ENCODE data around the gene KY. TPM values are rescaled to one million over a fixed set of nuclear protein-coding genes. Genes with fewer than 3 reads are reported as not detected.

The KY gene
- total and polyA plus RNA-seq, 4 donors = 0.13 to 1.8 (median 0.65) TPM

DNA sequence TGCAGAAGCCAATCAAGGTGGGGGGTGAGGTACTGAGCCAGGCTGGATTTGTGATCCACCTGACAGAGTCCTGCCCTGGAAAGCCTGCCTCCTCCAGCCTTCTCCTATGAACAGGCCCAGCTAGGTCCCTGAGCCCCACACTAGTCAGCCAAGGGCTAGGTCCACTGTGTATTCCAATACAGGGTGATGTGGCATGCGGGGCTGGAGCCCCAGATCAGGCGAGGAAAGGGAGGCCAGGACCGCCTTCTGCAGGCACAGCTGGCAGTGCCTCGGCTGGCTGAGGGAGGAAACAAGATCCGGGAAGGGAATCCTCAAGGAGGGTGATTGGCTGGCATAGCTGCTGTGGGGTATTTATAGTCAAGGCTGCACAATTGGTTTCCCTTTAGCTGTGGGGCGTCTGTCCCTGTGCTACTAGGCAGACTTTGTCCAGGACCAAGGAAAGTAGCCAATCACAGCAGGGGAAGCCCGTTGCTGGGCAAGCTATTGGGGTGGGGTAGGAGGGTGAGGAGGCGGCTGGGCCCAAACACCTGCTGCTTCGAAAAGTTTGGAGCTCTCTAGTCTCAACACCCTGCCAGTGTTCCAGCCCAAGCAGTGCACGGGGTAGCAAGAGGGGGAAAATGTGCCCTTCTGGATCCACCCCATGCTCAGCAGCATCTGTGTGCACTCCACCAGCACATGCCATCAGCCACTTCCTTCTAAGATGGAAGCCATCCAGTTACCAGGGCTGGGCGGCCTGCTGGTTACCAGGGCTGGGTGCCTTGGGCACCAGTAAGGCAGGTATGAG lies 5.9 kb downstream of the KY start:
- Histone ChIP-seq H3K36me3 (ENCODE audit: control insufficient read depth in 1 of 2, insufficient read depth in 2 of 2, low read length in 1 of 2) (no peaks in the 10 kb centered on the region), H3K27ac (ENCODE audit: low read depth in 1 of 2, low read length in 2 of 2) (no peak overlapping the region), H3K4me3 (ENCODE audit: low read length in 2 of 2) (no peak overlapping the region), H3K4me1 (ENCODE audit: control insufficient read depth in 1 of 2, insufficient read depth in 2 of 2, low read length in 2 of 2) (no peaks in the 10 kb centered on the region), H3K27me3 (ENCODE audit: control insufficient read depth in 1 of 2, insufficient read depth in 2 of 2, low read length in 1 of 2) (no peaks in the 10 kb centered on the region), H3K9me3 (ENCODE audit: control insufficient read depth, low read length) (no peaks in the 10 kb centered on the region)
- ATAC-seq (ENCODE audit: low FRiP score) = no peak
- intact Hi-C loops (cut with DNase I) = loop anchor here in 1 of 2 donors (5.0 kb wide), 1 partner anchor 43 kb away; no protein-coding TSS in a partner anchor
- DNase-seq = no peak
- 37 to 45% methylated on average over 11 of the region's 11 CpGs for WGBS, 2 donors

DNA sequence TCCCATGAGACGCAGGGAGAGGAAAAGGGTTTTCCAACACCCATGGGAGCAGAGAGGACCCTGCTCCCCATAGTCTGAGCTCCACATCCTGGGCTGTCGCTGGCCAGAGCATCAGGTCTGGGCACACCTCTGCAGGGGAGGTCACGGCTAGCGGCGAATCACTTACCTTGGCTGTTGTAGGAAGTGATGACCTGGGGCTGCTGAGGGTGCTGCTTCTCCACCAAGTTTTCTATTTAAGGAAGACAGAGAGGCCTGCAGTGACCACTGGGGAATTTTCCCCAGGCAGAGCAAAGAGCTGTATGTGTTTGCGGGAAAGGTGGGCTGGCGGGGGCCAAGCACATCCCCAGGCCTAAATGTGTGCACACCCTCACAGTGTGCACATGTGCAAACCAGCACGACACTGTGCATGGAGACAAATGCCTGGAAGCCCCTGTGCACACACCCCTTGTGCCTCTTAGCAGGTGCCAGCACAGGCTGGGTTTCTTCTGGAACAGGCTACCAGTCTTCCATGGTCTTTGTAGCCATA lies 7.6 kb downstream of the KY start:
- Histone ChIP-seq H3K36me3 (ENCODE audit: control insufficient read depth in 1 of 2, insufficient read depth in 2 of 2, low read length in 1 of 2) (no peaks in the 10 kb centered on the region), H3K4me3 (ENCODE audit: low read length in 2 of 2) (no peak overlapping the region), H3K27me3 (ENCODE audit: control insufficient read depth in 1 of 2, insufficient read depth in 2 of 2, low read length in 1 of 2) (no peaks in the 10 kb centered on the region), H3K27ac (ENCODE audit: low read depth in 1 of 2, low read length in 2 of 2) (no peak overlapping the region), H3K4me1 (ENCODE audit: control insufficient read depth in 1 of 2, insufficient read depth in 2 of 2, low read length in 2 of 2) (no peaks in the 10 kb centered on the region), H3K9me3 (ENCODE audit: control insufficient read depth, low read length) (no peaks in the 10 kb centered on the region)
- no peak for DNase-seq
- intact Hi-C loops (cut with DNase I) = loop anchor here in 1 of 2 donors (5.0 kb wide), 1 partner anchor 41 kb away; no protein-coding TSS in a partner anchor
- ATAC-seq (ENCODE audit: low FRiP score) = no peak
- 96 to 99% methylated on average over 8 of the region's 8 CpGs for WGBS, 2 donors

DNA sequence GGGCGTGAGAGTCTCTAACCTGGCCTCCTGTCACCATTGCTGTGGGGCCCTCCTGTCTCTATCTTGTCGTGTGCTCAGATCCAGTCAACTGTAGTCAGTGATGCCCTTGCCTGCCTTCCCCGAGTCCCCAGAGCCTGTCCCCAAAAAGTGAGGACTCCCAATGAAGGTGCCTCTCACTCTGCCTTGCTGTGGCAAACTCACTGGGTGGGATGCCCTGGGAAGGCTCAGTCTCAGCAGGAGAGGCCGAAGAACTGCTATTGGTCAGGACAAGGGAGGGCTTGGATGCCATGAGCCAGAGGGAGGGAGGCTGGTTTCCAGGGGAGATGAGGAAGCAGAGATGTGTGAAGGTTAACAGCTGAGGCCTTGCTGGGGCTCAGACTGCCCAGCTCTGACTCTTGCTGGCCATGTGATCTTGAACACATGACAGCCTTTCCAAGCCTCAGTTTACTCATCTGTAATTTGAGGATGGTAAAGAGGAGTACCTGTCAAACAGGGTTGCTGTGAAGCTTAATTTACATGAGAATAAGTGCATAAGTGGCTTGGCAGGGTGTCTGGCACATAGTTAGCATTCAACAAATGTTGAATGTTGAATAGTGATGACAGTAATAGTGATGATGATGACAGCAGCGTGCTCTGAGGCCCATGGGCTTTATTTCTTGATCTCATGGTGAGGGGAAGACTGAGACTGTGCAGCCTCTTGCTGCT lies 8.2 kb downstream of the KY start:
- H3K4me1 ChIP-seq (ENCODE audit: control insufficient read depth in 1 of 2, insufficient read depth in 2 of 2, low read length in 2 of 2) = no peaks in the 10 kb centered on the region
- no peak for ATAC-seq (ENCODE audit: low FRiP score)
- intact Hi-C loops (cut with DNase I) = loop anchor here in 1 of 2 donors (5.0 kb wide), 1 partner anchor 40 kb away; no protein-coding TSS in a partner anchor
- DNase-seq = no peak
- 96 to 97% methylated on average over 5 of the region's 5 CpGs for WGBS, 2 donors
- H3K27me3 ChIP-seq (ENCODE audit: control insufficient read depth in 1 of 2, insufficient read depth in 2 of 2, low read length in 1 of 2) = no peaks in the 10 kb centered on the region
- no peak overlapping the region for H3K4me3 ChIP-seq (ENCODE audit: low read length in 2 of 2)
- no peaks in the 10 kb centered on the region for H3K36me3 ChIP-seq (ENCODE audit: control insufficient read depth in 1 of 2, insufficient read depth in 2 of 2, low read length in 1 of 2)
- no peaks in the 10 kb centered on the region for H3K9me3 ChIP-seq (ENCODE audit: control insufficient read depth, low read length)
- no peak overlapping the region for H3K27ac ChIP-seq (ENCODE audit: low read depth in 1 of 2, low read length in 2 of 2)

DNA sequence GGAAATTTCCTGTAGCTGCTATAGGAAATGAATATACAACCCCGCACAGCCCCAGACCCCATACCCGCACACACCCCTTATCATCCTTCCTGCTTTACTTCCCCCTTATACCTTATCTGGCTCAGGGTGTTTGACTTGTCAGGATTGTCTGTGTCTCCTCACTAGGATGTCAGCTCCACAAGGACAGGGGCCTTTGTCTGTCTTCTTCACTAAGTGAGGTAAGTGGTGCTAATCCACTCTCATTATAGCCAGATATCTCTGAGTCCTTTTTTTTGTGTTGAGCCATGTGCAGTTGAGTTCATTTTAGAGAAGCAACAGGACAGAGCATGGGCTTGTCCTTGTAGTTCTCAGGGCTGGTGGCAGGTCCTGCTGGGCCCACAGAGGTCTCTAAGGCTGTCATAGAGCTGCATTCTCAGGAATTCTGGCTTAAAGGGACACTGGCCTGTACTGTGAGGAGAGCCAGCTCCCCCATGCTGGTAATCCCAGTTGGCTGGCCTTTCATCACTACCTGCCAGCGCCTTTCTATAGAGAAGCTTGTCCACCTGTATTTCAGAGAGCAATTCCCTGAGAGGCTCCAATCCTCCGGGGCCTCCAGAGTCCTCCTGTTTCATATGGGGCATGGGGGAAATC lies 9.0 kb downstream of the KY start:
- intact Hi-C loops (cut with DNase I) = loop anchor here in 1 of 2 donors (5.0 kb wide), 1 partner anchor 39 kb away; no protein-coding TSS in a partner anchor

DNA sequence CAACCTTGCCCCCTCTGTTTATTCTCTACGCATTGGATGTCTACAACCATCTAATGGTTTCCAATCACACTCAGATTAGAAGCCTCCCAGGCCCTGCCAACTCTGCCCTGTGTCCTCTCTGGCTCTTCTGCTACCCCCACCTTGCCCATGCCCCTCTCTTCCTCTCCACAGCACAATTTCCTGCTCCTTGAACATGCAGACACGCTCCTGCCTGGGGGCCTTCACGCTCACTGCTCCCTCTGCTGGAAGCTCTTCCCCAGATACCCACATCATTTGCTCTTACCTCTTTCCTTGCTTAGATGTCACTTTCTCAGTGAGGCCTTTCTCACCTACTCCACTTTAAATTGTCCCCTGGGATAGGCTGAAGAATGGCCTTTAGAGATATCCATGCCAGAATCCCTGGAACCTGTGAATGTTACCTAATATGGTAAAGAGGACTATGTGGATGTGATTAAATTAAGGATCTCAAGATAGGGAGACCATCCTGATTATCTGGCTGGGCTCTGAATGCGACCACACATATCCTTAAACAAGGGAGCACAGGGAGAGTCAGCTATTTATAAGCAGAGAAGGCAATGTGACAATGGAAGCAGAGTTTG lies 9.9 kb downstream of the KY start:
- 83 to 85% methylated on average over 4 of the region's 4 CpGs for WGBS, 2 donors
- no peaks in the 10 kb centered on the region for H3K36me3 ChIP-seq (ENCODE audit: control insufficient read depth in 1 of 2, insufficient read depth in 2 of 2, low read length in 1 of 2)
- no peak for ATAC-seq (ENCODE audit: low FRiP score)
- H3K27me3 ChIP-seq (ENCODE audit: control insufficient read depth in 1 of 2, insufficient read depth in 2 of 2, low read length in 1 of 2) = no peaks in the 10 kb centered on the region
- no peak for DNase-seq
- no peak overlapping the region for H3K27ac ChIP-seq (ENCODE audit: low read depth in 1 of 2, low read length in 2 of 2)
- no peaks in the 10 kb centered on the region for H3K4me1 ChIP-seq (ENCODE audit: control insufficient read depth in 1 of 2, insufficient read depth in 2 of 2, low read length in 2 of 2)
- no peaks in the 10 kb centered on the region for H3K9me3 ChIP-seq (ENCODE audit: control insufficient read depth, low read length)
- no peak overlapping the region for H3K4me3 ChIP-seq (ENCODE audit: low read length in 2 of 2)
- intact Hi-C loops (cut with DNase I) = loop anchor here in 1 of 2 donors (5.0 kb wide), 1 partner anchor 39 kb away; no protein-coding TSS in a partner anchor

More for the DNA sequence above, 9.0 kb downstream of the KY start:
- H3K27me3 ChIP-seq (ENCODE audit: control insufficient read depth in 1 of 2, insufficient read depth in 2 of 2, low read length in 1 of 2) = no peaks in the 10 kb centered on the region
- DNase-seq (no peak), ATAC-seq (ENCODE audit: low FRiP score) (no peak)
- no peak overlapping the region for H3K4me3 ChIP-seq (ENCODE audit: low read length in 2 of 2)
- no peaks in the 10 kb centered on the region for H3K36me3 ChIP-seq (ENCODE audit: control insufficient read depth in 1 of 2, insufficient read depth in 2 of 2, low read length in 1 of 2)
- H3K4me1 ChIP-seq (ENCODE audit: control insufficient read depth in 1 of 2, insufficient read depth in 2 of 2, low read length in 2 of 2) = no peaks in the 10 kb centered on the region
- H3K9me3 ChIP-seq (ENCODE audit: control insufficient read depth, low read length) = no peaks in the 10 kb centered on the region
- 95 to 97% methylated on average over 4 of the region's 4 CpGs for WGBS, 2 donors
- no peak overlapping the region for H3K27ac ChIP-seq (ENCODE audit: low read depth in 1 of 2, low read length in 2 of 2)

DNA sequence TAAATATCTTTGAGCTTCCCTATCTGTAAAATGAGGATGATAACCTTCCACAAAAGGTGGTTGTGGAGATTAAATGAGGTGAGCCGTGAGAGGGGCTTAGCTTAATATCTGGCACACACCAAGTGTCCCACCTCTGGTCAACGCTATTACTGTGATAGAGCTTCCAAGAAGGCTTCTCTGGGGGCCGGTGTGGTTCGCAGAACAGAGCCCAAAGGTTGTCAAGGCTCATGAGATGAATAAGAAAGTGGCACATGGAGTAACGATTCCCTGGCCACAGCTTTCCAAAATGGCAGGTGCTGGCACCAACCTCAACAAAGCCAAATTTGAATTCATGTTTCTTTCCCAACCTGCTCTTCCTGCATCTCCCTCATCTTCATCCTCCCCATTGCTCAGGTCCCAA lies 10.4 kb downstream of the KY start:
- ATAC-seq (ENCODE audit: low FRiP score) (no peak), DNase-seq (no peak)
- no peaks in the 10 kb centered on the region for H3K9me3 ChIP-seq (ENCODE audit: control insufficient read depth, low read length)
- no peak overlapping the region for H3K4me3 ChIP-seq (ENCODE audit: low read length in 2 of 2)
- no peaks in the 10 kb centered on the region for H3K4me1 ChIP-seq (ENCODE audit: control insufficient read depth in 1 of 2, insufficient read depth in 2 of 2, low read length in 2 of 2)
- no peak overlapping the region for H3K27ac ChIP-seq (ENCODE audit: low read depth in 1 of 2, low read length in 2 of 2)
- WGBS, 2 donors = 93 to 96% methylated on average over 5 of the region's 5 CpGs
- no peaks in the 10 kb centered on the region for H3K27me3 ChIP-seq (ENCODE audit: control insufficient read depth in 1 of 2, insufficient read depth in 2 of 2, low read length in 1 of 2)
- intact Hi-C loops (cut with DNase I) = loop anchor here in 1 of 2 donors (5.0 kb wide), 1 partner anchor 38 kb away; no protein-coding TSS in a partner anchor
- no peaks in the 10 kb centered on the region for H3K36me3 ChIP-seq (ENCODE audit: control insufficient read depth in 1 of 2, insufficient read depth in 2 of 2, low read length in 1 of 2)

DNA sequence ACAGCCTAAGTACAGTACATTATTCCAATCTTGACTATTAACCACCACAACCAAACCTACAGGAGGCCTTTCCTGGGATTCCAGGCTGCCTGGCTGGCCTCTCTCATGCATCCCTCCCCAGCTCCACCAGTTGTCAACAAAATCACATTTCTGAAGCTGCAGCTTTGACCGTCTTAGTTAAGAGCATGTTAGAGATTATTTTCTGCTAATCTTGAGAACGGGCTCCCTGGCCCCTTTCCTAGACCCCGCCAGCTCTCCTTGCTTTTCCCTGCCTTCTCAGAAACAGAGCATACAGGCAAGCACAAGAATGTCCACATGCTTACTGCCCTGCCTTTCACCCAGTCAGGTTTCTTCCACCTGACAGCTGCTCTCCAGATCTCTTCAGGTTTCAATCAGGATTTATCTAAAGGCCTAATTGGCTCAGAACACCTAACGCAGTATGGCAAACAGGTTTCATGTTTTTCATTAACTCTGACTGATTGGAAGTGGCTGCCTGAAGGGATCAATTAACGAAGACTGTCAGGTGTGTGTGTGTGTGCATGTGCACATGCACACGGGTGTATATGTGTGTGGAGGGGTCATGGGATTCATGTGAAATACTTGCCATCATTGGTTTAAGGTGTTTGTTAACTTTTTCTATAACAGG lies 12.3 kb downstream of the KY start:
- Histone ChIP-seq H3K4me1 (ENCODE audit: control insufficient read depth in 1 of 2, insufficient read depth in 2 of 2, low read length in 2 of 2) (no peaks in the 10 kb centered on the region), H3K4me3 (ENCODE audit: low read length in 2 of 2) (no peak overlapping the region), H3K27me3 (ENCODE audit: control insufficient read depth in 1 of 2, insufficient read depth in 2 of 2, low read length in 1 of 2) (no peaks in the 10 kb centered on the region), H3K36me3 (ENCODE audit: control insufficient read depth in 1 of 2, insufficient read depth in 2 of 2, low read length in 1 of 2) (no peaks in the 10 kb centered on the region), H3K27ac (ENCODE audit: low read depth in 1 of 2, low read length in 2 of 2) (no peak overlapping the region), H3K9me3 (ENCODE audit: control insufficient read depth, low read length) (no peaks in the 10 kb centered on the region)
- 82 to 84% methylated on average over 6 of the region's 6 CpGs for WGBS, 2 donors
- no peak for ATAC-seq (ENCODE audit: low FRiP score)
- intact Hi-C loops (cut with DNase I) = no loop called here
- no peak for DNase-seq

DNA sequence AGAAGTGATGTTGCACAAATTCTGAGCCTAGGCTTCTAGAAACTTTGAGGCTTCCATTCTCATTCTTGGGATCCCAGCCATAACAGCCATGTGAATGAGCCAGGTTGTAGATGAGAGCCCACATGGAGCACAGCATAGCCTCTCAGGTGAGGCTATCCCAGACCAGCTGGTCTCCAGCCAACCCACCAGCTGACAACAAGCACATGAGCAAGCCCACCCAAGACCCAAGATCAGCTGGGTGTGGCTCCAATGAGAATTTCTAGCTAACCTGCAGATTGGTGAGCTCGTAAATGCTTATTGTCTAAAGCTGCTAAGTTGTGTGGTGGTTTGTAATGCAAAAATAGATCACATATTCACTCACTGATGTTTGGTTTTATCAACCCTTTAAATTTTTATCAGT lies 14.4 kb downstream of the KY start:
- H3K27ac ChIP-seq (ENCODE audit: low read depth in 1 of 2, low read length in 2 of 2) = no peak overlapping the region
- no peaks in the 10 kb centered on the region for H3K4me1 ChIP-seq (ENCODE audit: control insufficient read depth in 1 of 2, insufficient read depth in 2 of 2, low read length in 2 of 2)
- no peaks in the 10 kb centered on the region for H3K36me3 ChIP-seq (ENCODE audit: control insufficient read depth in 1 of 2, insufficient read depth in 2 of 2, low read length in 1 of 2)
- no peaks in the 10 kb centered on the region for H3K27me3 ChIP-seq (ENCODE audit: control insufficient read depth in 1 of 2, insufficient read depth in 2 of 2, low read length in 1 of 2)
- intact Hi-C loops (cut with DNase I) = no loop called here
- 92 to 99% methylated on average over 1 of the region's 1 CpG for WGBS, 2 donors
- DNase-seq (no peak), ATAC-seq (ENCODE audit: low FRiP score) (no peak)
- no peaks in the 10 kb centered on the region for H3K9me3 ChIP-seq (ENCODE audit: control insufficient read depth, low read length)
- no peak overlapping the region for H3K4me3 ChIP-seq (ENCODE audit: low read length in 2 of 2)

All from aorta (tissue), 5 donors.